Measurements from ENCODE around the gene FGF7. TPM values are rescaled to one million over a fixed set of nuclear protein-coding genes. Genes with fewer than 3 reads are reported as not detected.
"Not testable (repeated sequence)": the region's sequence is repeated elsewhere in the genome, so short reads cannot be mapped to it uniquely, and the experiment has no call there.

Gene FGF7
- total RNA-seq, 1 donor from 2014 or later: not detected

- Mint-ChIP-seq H3K4me1 (ENCODE audit: low read depth) (no peaks in the 10 kb centered on the region), H3K27me3 (no peaks in the 10 kb centered on the region), H3K36me3 (ENCODE audit: insufficient read depth) (no peaks in the 10 kb centered on the region), H3K9me3 (ENCODE audit: low read depth) (peaks cover 8% of the 10 kb centered on the region), H3K4me3 (ENCODE audit: low read depth) (no peak overlapping the region), H3K27ac (no peak overlapping the region)
- TF ChIP-seq, protein P1, sequence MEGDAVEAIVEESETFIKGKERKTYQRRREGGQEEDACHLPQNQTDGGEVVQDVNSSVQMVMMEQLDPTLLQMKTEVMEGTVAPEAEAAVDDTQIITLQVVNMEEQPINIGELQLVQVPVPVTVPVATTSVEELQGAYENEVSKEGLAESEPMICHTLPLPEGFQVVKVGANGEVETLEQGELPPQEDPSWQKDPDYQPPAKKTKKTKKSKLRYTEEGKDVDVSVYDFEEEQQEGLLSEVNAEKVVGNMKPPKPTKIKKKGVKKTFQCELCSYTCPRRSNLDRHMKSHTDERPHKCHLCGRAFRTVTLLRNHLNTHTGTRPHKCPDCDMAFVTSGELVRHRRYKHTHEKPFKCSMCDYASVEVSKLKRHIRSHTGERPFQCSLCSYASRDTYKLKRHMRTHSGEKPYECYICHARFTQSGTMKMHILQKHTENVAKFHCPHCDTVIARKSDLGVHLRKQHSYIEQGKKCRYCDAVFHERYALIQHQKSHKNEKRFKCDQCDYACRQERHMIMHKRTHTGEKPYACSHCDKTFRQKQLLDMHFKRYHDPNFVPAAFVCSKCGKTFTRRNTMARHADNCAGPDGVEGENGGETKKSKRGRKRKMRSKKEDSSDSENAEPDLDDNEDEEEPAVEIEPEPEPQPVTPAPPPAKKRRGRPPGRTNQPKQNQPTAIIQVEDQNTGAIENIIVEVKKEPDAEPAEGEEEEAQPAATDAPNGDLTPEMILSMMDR (IDR thresholded peaks at IDR 0.05; ENCODE audit: unreplicated experiment): no peak
- no peak for DNase-seq (ENCODE audit: low spot score, unreplicated experiment)
Measured at GRCh38 chr15:49387471-49387870, 35.6 kb upstream of the FGF7 start.

DNA sequence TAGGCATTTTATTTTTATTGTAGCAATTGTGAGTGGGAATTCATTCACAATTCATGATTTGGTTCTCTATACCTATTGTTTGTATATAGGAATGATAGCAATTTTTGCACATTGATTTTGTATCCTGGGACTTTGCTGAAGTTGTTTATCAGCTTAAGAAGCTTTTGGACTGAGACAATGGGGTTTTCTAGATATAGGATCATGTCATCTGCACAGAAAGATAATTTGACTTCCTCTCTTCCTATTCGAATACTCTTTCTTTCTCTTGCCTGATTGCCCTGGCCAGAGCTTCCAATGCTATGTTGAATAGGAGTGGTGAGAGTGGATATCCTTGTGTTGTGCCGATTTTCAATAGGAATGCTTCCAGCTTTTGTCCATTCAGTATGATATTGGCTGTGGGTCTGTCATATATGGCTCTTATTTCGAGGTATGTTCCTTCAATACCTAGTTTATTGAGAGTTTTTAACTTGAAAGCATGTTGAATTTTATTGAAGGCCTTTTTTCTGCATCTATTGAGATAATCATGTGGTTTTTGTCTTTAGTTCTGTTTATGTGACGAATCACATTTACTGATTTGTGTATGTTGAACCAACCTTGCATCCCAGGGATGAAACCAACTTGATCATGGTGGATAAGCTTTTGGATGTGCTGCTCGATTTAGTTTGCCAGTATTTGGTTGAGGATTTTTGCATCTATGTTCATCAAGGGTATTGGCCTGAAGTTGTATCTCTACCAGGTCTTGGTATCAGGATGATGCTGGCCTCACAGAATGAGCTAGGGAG lies 20.3 kb upstream of the FGF7 start:
- not testable (repeated sequence) for H3K4me1 Mint-ChIP-seq (ENCODE audit: low read depth); H3K27ac Mint-ChIP-seq; DNase-seq (ENCODE audit: low spot score, unreplicated experiment); H3K36me3 Mint-ChIP-seq (ENCODE audit: insufficient read depth); H3K27me3 Mint-ChIP-seq; H3K4me3 Mint-ChIP-seq (ENCODE audit: low read depth)
- peaks cover 14% of the 10 kb centered on the region for H3K9me3 Mint-ChIP-seq (ENCODE audit: low read depth)

DNA sequence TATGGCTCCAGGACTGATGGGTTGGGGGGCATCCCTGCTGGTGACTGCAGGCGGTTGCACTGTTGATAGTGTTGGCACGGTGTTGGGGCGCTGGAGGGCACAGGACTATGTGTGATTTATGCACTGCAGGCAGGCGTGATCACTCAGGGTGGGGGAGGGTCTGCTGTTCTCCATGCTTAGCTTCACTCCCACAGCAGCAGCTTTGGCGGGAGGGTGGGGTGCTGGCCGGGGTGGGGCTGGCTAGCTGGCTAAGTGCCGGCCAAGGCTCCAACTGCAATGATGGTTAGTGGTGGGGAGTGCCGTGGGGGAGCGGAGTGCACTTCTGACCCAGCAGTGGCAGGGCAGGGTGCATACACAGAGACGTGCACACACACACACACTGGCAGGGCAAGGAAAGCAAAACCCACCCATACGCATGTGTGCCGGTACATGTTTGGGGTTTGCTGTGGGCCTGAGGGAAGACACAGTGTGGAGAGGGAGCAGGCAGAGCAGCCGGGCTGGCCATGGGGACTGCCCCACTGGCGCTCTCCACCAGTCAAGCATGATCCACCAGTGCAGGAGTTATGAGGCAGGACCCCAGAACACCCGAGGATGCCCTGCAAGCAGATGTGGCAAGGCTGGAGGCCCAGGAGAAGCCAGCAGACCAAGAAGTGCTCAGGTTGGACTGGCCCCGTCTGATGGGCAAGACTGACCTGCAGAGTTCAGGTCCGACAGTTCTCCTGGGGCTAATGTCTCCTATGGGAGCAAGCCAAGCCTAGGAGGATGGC lies 16.5 kb upstream of the FGF7 start:
- DNase-seq (ENCODE audit: low spot score, unreplicated experiment): no peak
- no peaks in the 10 kb centered on the region for H3K4me1 Mint-ChIP-seq (ENCODE audit: low read depth)
- peaks cover 13% of the 10 kb centered on the region for H3K9me3 Mint-ChIP-seq (ENCODE audit: low read depth)
- H3K4me3 Mint-ChIP-seq (ENCODE audit: low read depth): no peak overlapping the region
- TF ChIP-seq, protein P1 (IDR thresholded peaks at IDR 0.05; ENCODE audit: unreplicated experiment): no peak
- H3K27me3 Mint-ChIP-seq: no peaks in the 10 kb centered on the region
- no peak overlapping the region for H3K27ac Mint-ChIP-seq
- no peaks in the 10 kb centered on the region for H3K36me3 Mint-ChIP-seq (ENCODE audit: insufficient read depth)

GRCh38 chr15:49410641-49411040 lies 12.4 kb upstream of the FGF7 start:
- no peaks in the 10 kb centered on the region for H3K9me3 Mint-ChIP-seq (ENCODE audit: low read depth)
- no peaks in the 10 kb centered on the region for H3K27me3 Mint-ChIP-seq
- TF ChIP-seq, protein P1 (IDR thresholded peaks at IDR 0.05; ENCODE audit: unreplicated experiment): no peak
- H3K27ac Mint-ChIP-seq: no peak overlapping the region
- no peak for DNase-seq (ENCODE audit: low spot score, unreplicated experiment)
- H3K4me1 Mint-ChIP-seq (ENCODE audit: low read depth): no peaks in the 10 kb centered on the region
- no peak overlapping the region for H3K4me3 Mint-ChIP-seq (ENCODE audit: low read depth)
- no peaks in the 10 kb centered on the region for H3K36me3 Mint-ChIP-seq (ENCODE audit: insufficient read depth)

GRCh38 chr15:49412797-49413196 lies 10.2 kb upstream of the FGF7 start:
- TF ChIP-seq, protein P1 (IDR thresholded peaks at IDR 0.05; ENCODE audit: unreplicated experiment): no peak
- H3K4me3 Mint-ChIP-seq (ENCODE audit: low read depth): no peak overlapping the region
- H3K27me3 Mint-ChIP-seq: no peaks in the 10 kb centered on the region
- no peak for DNase-seq (ENCODE audit: low spot score, unreplicated experiment)
- H3K9me3 Mint-ChIP-seq (ENCODE audit: low read depth): peaks cover 9% of the 10 kb centered on the region
- H3K36me3 Mint-ChIP-seq (ENCODE audit: insufficient read depth): peaks cover 1% of the 10 kb centered on the region
- H3K27ac Mint-ChIP-seq: no peak overlapping the region
- peaks cover 5% of the 10 kb centered on the region for H3K4me1 Mint-ChIP-seq (ENCODE audit: low read depth)
